ENCODE results near the gene DQX1. TPM values are rescaled to one million over a fixed set of nuclear protein-coding genes. Genes with fewer than 3 reads are reported as not detected.

Gene DQX1
- total RNA-seq, 1 experiment from 2014 or later: 0.71 TPM

GRCh38 chr2:74502147-74502719, 23.8 kb downstream of the DQX1 start:
- no peaks in the 10 kb centered on the region for H3K9me3 ChIP-seq (ENCODE audit: low read depth, low read length, poor library complexity, severe bottlenecking)
- ChIA-PET CTCF (no interaction called here), POLR2A (ENCODE audit: low non-redundant PET) (no interaction called here)
- peaks cover 14% of the 10 kb centered on the region for H3K36me3 ChIP-seq (ENCODE audit: insufficient read depth, low read length, poor library complexity, severe bottlenecking)
- intact Hi-C loops (cut with micrococcal nuclease; ENCODE audit: unreplicated experiment): no loop called here
- DNase-seq (ENCODE audit: low spot score): no peak
- peaks cover 12% of the 10 kb centered on the region for H3K4me1 ChIP-seq (ENCODE audit: insufficient read depth, low read length, poor library complexity, severe bottlenecking)
- H3K27me3 ChIP-seq (replicated peaks; ENCODE audit: insufficient read depth, low read depth, low read length, poor library complexity): peaks cover 31% of the 10 kb centered on the region
- TF ChIP-seq, protein P1, sequence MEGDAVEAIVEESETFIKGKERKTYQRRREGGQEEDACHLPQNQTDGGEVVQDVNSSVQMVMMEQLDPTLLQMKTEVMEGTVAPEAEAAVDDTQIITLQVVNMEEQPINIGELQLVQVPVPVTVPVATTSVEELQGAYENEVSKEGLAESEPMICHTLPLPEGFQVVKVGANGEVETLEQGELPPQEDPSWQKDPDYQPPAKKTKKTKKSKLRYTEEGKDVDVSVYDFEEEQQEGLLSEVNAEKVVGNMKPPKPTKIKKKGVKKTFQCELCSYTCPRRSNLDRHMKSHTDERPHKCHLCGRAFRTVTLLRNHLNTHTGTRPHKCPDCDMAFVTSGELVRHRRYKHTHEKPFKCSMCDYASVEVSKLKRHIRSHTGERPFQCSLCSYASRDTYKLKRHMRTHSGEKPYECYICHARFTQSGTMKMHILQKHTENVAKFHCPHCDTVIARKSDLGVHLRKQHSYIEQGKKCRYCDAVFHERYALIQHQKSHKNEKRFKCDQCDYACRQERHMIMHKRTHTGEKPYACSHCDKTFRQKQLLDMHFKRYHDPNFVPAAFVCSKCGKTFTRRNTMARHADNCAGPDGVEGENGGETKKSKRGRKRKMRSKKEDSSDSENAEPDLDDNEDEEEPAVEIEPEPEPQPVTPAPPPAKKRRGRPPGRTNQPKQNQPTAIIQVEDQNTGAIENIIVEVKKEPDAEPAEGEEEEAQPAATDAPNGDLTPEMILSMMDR (conservative IDR thresholded peaks at IDR 0.05; ENCODE audit: low read depth, low read length): no peak
- no peak for TF ChIP-seq EZH2 (IDR thresholded peaks at IDR 0.05; ENCODE audit: borderline replicate concordance, low read depth, low read length, poor library complexity, severe bottlenecking)
- no TSS peak for BruUV-seq (replicated peaks)
- H3K27ac ChIP-seq (ENCODE audit: low read depth, low read length, poor library complexity, severe bottlenecking): no peak overlapping the region
- H3K4me3 ChIP-seq (ENCODE audit: low read depth, low read length, poor library complexity, severe bottlenecking): no peak overlapping the region

GRCh38 chr2:74501335-74502071, 24.5 kb downstream of the DQX1 start:
- CTCF ChIA-PET: no interaction called here
- Histone ChIP-seq H3K27ac (ENCODE audit: low read depth, low read length, poor library complexity, severe bottlenecking) (no peak overlapping the region), H3K27me3 (replicated peaks; ENCODE audit: insufficient read depth, low read depth, low read length, poor library complexity) (peaks cover 31% of the 10 kb centered on the region)

GRCh38 chr2:74500578-74500946, 25.5 kb downstream of the DQX1 start:
- Histone ChIP-seq H3K9me3 (ENCODE audit: low read depth, low read length, poor library complexity, severe bottlenecking) (no peaks in the 10 kb centered on the region), H3K27ac (ENCODE audit: low read depth, low read length, poor library complexity, severe bottlenecking) (no peak overlapping the region), H3K36me3 (ENCODE audit: insufficient read depth, low read length, poor library complexity, severe bottlenecking) (peaks cover 9% of the 10 kb centered on the region), H3K4me1 (ENCODE audit: insufficient read depth, low read length, poor library complexity, severe bottlenecking) (peaks cover 6% of the 10 kb centered on the region), H3K27me3 (replicated peaks; ENCODE audit: insufficient read depth, low read depth, low read length, poor library complexity) (peaks cover 31% of the 10 kb centered on the region), H3K4me3 (ENCODE audit: low read depth, low read length, poor library complexity, severe bottlenecking) (no peak overlapping the region)
- no TSS peak for BruUV-seq (replicated peaks)
- intact Hi-C loops (cut with micrococcal nuclease; ENCODE audit: unreplicated experiment): no loop called here
- ChIA-PET CTCF (no interaction called here), POLR2A (ENCODE audit: low non-redundant PET) (interaction anchor here (0.5 kb wide), 1 partner anchor 109 kb away, joined by 3 read pairs; no protein-coding TSS in a partner anchor)
- TF ChIP-seq, protein P1 (conservative IDR thresholded peaks at IDR 0.05; ENCODE audit: low read depth, low read length): no peak
- TF ChIP-seq EZH2 (IDR thresholded peaks at IDR 0.05; ENCODE audit: borderline replicate concordance, low read depth, low read length, poor library complexity, severe bottlenecking): no peak
- DNase-seq (ENCODE audit: low spot score): no peak

More at GRCh38 chr2:74501335-74502071, 24.5 kb downstream of the DQX1 start:
- no peaks in the 10 kb centered on the region for H3K9me3 ChIP-seq (ENCODE audit: low read depth, low read length, poor library complexity, severe bottlenecking)
- DNase-seq (ENCODE audit: low spot score): no peak
- POLR2A ChIA-PET (ENCODE audit: low non-redundant PET): no interaction called here
- intact Hi-C loops (cut with micrococcal nuclease; ENCODE audit: unreplicated experiment): no loop called here
- H3K4me3 ChIP-seq (ENCODE audit: low read depth, low read length, poor library complexity, severe bottlenecking): no peak overlapping the region
- peaks cover 14% of the 10 kb centered on the region for H3K36me3 ChIP-seq (ENCODE audit: insufficient read depth, low read length, poor library complexity, severe bottlenecking)
- BruUV-seq (replicated peaks): no TSS peak
- TF ChIP-seq, protein P1 (conservative IDR thresholded peaks at IDR 0.05; ENCODE audit: low read depth, low read length): no peak
- TF ChIP-seq EZH2 (IDR thresholded peaks at IDR 0.05; ENCODE audit: borderline replicate concordance, low read depth, low read length, poor library complexity, severe bottlenecking): no peak
- H3K4me1 ChIP-seq (ENCODE audit: insufficient read depth, low read length, poor library complexity, severe bottlenecking): peaks cover 10% of the 10 kb centered on the region
